ENCODE data around the gene FHIT. TPM values are rescaled to one million over a fixed set of nuclear protein-coding genes. Genes with fewer than 3 reads are reported as not detected.

The FHIT gene
- total RNA-seq, 1 experiment from 2014 or later: 3.6 TPM

GRCh38 chr3:59818919-59819300, 1432.3 kb downstream of the FHIT start:
- H3K9me3 ChIP-seq (ENCODE audit: low read length): no peaks in the 10 kb centered on the region
- ChIA-PET CTCF (interaction anchor here (1.0 kb wide), 1 partner anchor 39 kb away, joined by 5 read pairs; no protein-coding TSS in a partner anchor), POLR2A (ENCODE audit: unreplicated experiment) (interaction anchor here (0.6 kb wide), 1 partner anchor 1571 kb away, joined by 3 read pairs; no protein-coding TSS in a partner anchor)
- H3K9ac ChIP-seq (ENCODE audit: low read length): peak overlapping the region; percentile 92
- intact Hi-C loops (cut with micrococcal nuclease): loop anchor here (1.0 to 10.0 kb wide), 5 partner anchors 38 to 994 kb away; no protein-coding TSS in a partner anchor
- no peak overlapping the region for H3K4me3 ChIP-seq (ENCODE audit: low read length)
- H3K9me2 ChIP-seq (replicated peaks; ENCODE audit: low read length): no peaks in the 10 kb centered on the region
- peak overlapping the region; percentile 83 for H3K4me2 ChIP-seq (ENCODE audit: low read length)
- no peaks in the 10 kb centered on the region for H3K36me3 ChIP-seq (ENCODE audit: low read depth, low read length)
- peak overlapping the region; percentile 98 for H3K27ac ChIP-seq (ENCODE audit: low read length)
- no peaks in the 10 kb centered on the region for H3K27me3 ChIP-seq (ENCODE audit: low read length)
- peaks cover 4% of the 10 kb centered on the region for H3F3A ChIP-seq (ENCODE audit: low read length, unreplicated experiment)
- no peak overlapping the region for H2AFZ ChIP-seq (ENCODE audit: low read length)
- no peak for DNase-seq
- ATAC-seq: no peak
- BruUV-seq (replicated peaks): no TSS peak
- TF ChIP-seq EZH2 (IDR thresholded peaks at IDR 0.05; ENCODE audit: low read length, unreplicated experiment): no peak
- TF ChIP-seq CTCF (conservative IDR thresholded peaks at IDR 0.05; ENCODE audit: low read depth, low read length): no peak
- TF ChIP-seq EZH2phosphoT487 (IDR thresholded peaks at IDR 0.05; ENCODE audit: borderline replicate concordance, low read length): no peak
- no peaks in the 10 kb centered on the region for H3K79me2 ChIP-seq (ENCODE audit: low read length)
- peaks cover 53% of the 10 kb centered on the region for H3K4me1 ChIP-seq (ENCODE audit: insufficient read depth, low read length)
- H4K20me1 ChIP-seq (ENCODE audit: low read length): no peaks in the 10 kb centered on the region

DNA sequence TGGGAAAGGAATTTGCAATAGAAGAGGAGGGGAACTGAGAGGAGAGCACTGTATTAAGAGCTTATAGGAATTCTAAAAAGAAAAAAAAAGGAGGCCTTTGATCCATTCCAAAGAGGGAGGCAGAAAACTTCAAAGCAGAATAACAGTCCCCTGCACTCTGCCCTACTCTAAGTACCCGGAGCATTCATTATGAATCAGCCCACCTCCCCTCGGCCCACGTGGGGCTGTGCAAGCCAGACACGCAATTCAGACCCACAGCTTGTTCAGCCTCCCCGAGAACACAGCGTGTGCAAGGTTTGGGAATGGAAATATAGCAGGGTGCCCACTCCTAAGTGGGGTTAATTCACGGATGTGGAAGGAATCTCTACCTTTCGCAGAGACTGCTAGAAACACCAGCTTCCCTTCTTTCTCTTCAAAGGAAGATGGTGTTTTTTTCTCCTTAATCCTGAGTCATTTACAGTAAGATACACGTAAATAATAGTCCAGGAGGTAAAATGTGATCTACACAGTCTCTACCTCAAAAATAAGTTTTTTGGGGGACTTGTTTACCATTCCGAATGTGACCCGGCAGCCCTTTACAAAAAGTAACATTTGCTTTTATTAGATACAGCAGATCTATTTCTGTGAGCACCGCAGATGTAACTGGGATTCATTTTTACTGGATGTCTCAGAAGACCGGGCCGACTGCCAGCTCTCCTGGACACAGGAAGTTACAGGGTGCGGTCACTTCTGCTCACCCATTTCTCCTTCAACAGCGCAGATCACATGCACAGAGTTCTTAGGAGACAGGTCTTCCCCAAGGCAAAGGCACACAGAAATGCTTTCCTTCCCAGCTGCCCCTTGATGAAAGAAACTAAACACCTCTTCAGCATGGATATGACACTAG, 1433.0 kb downstream of the FHIT start:
- DNase-seq (peak; percentile 96), ATAC-seq (peak; percentile 86)
- Histone ChIP-seq H4K20me1 (ENCODE audit: low read length) (no peaks in the 10 kb centered on the region), H3K4me1 (ENCODE audit: insufficient read depth, low read length) (peaks cover 53% of the 10 kb centered on the region), H3K9me2 (replicated peaks; ENCODE audit: low read length) (no peaks in the 10 kb centered on the region), H3K9me3 (ENCODE audit: low read length) (no peaks in the 10 kb centered on the region), H2AFZ (ENCODE audit: low read length) (peak overlapping the region; percentile 45), H3F3A (ENCODE audit: low read length, unreplicated experiment) (peaks cover 4% of the 10 kb centered on the region), H3K4me2 (ENCODE audit: low read length) (peak overlapping the region; percentile 83), H3K4me3 (ENCODE audit: low read length) (peak overlapping the region; percentile 62), H3K27ac (ENCODE audit: low read length) (peak overlapping the region; percentile 98), H3K9ac (ENCODE audit: low read length) (peak overlapping the region; percentile 92), H3K79me2 (ENCODE audit: low read length) (no peaks in the 10 kb centered on the region), H3K27me3 (ENCODE audit: low read length) (no peaks in the 10 kb centered on the region), H3K36me3 (ENCODE audit: low read depth, low read length) (no peaks in the 10 kb centered on the region)
- BruUV-seq (replicated peaks): TSS peak; percentile 88
- intact Hi-C loops (cut with micrococcal nuclease): loop anchor here (1.0 to 10.0 kb wide), 5 partner anchors 39 to 993 kb away; no protein-coding TSS in a partner anchor
- TF ChIP-seq EZH2 (IDR thresholded peaks at IDR 0.05; ENCODE audit: low read length, unreplicated experiment) (no peak), CTCF (conservative IDR thresholded peaks at IDR 0.05; ENCODE audit: low read depth, low read length) (no peak), EZH2phosphoT487 (IDR thresholded peaks at IDR 0.05; ENCODE audit: borderline replicate concordance, low read length) (no peak)
- ChIA-PET POLR2A (ENCODE audit: unreplicated experiment) (interaction anchor here (0.6 kb wide), 1 partner anchor 1572 kb away, joined by 3 read pairs; no protein-coding TSS in a partner anchor), CTCF (interaction anchor here (0.6 to 1.0 kb wide), 5 partner anchors 8 to 505 kb away, joined by 5 to 9 read pairs (median 6); no protein-coding TSS in a partner anchor)

All from PC-3 (cell line).